ENCODE results near the gene RAPGEF5. TPM values are rescaled to one million over a fixed set of nuclear protein-coding genes. Genes with fewer than 3 reads are reported as not detected.
A peak's percentile ranks its signal among the peaks of the same experiment; 100 is the strongest.
"Not testable (repeated sequence)": the region's sequence is repeated elsewhere in the genome, so short reads cannot be mapped to it uniquely, and the experiment has no call there.

RAPGEF5 gene
- total RNA-seq, 2 experiments from 2014 or later: 0.60 to 0.69 TPM

GRCh38 chr7:22110227-22110839 is 246.6 kb downstream of the RAPGEF5 start:
- H3K27ac Mint-ChIP-seq: no peak overlapping the region
- H3K4me1 Mint-ChIP-seq: peaks cover 1% of the 10 kb centered on the region
- CTCF ChIA-PET: interaction anchor here (0.6 to 2.3 kb wide), 10 partner anchors 10 to 380 kb away, joined by 3 to 9 read pairs (median 4); no protein-coding TSS in a partner anchor
- peak; percentile 78 for DNase-seq
- no peaks in the 10 kb centered on the region for H3K9me3 Mint-ChIP-seq
- no peaks in the 10 kb centered on the region for H3K27me3 Mint-ChIP-seq
- POLR2A ChIA-PET: no interaction called here
- H3K36me3 Mint-ChIP-seq (ENCODE audit: low read depth): no peaks in the 10 kb centered on the region
- H3K4me3 Mint-ChIP-seq: no peak overlapping the region

- no peak overlapping the region for H3K27ac Mint-ChIP-seq
- DNase-seq: peak; percentile 27
- H3K4me3 Mint-ChIP-seq: no peak overlapping the region
- no peaks in the 10 kb centered on the region for H3K36me3 Mint-ChIP-seq (ENCODE audit: low read depth)
- ChIA-PET POLR2A (no interaction called here), CTCF (interaction anchor here (0.6 to 2.3 kb wide), 10 partner anchors 9 to 381 kb away, joined by 3 to 9 read pairs (median 4); no protein-coding TSS in a partner anchor)
- H3K4me1 Mint-ChIP-seq: peaks cover 1% of the 10 kb centered on the region
- no peaks in the 10 kb centered on the region for H3K27me3 Mint-ChIP-seq
- H3K9me3 Mint-ChIP-seq: no peaks in the 10 kb centered on the region
These were observed 247.2 kb downstream of the RAPGEF5 start for GRCh38 chr7:22109761-22110160.

- Mint-ChIP-seq H3K27me3 (no peaks in the 10 kb centered on the region), H3K4me3 (no peak overlapping the region), H3K9me3 (no peaks in the 10 kb centered on the region), H3K4me1 (peaks cover 4% of the 10 kb centered on the region), H3K36me3 (ENCODE audit: low read depth) (no peaks in the 10 kb centered on the region), H3K27ac (no peak overlapping the region)
- CTCF ChIA-PET: interaction anchor here (0.7 to 1.4 kb wide), 2 partner anchors 17 to 142 kb away, joined by 3 read pairs; no protein-coding TSS in a partner anchor
- POLR2A ChIA-PET: no interaction called here
- DNase-seq: no peak
These were observed 248.7 kb downstream of the RAPGEF5 start for GRCh38 chr7:22108151-22108845.

GRCh38 chr7:22105550-22105949 is 251.4 kb downstream of the RAPGEF5 start:
- ChIA-PET CTCF (no interaction called here), POLR2A (no interaction called here)
- Mint-ChIP-seq H3K36me3 (ENCODE audit: low read depth) (no peaks in the 10 kb centered on the region), H3K27ac (no peak overlapping the region), H3K4me1 (peaks cover 4% of the 10 kb centered on the region), H3K4me3 (no peak overlapping the region), H3K27me3 (no peaks in the 10 kb centered on the region), H3K9me3 (no peaks in the 10 kb centered on the region)
- no peak for DNase-seq

- CTCF ChIA-PET: interaction anchor here (0.6 kb wide), 1 partner anchor 19 kb away, joined by 5 read pairs; no protein-coding TSS in a partner anchor
- H3K4me3 Mint-ChIP-seq: no peak overlapping the region
These were observed 262.3 kb downstream of the RAPGEF5 start for GRCh38 chr7:22094413-22095342.

GRCh38 chr7:22093936-22094335 is 263.0 kb downstream of the RAPGEF5 start:
- POLR2A ChIA-PET: no interaction called here
- DNase-seq: no peak
- Mint-ChIP-seq H3K27ac (no peak overlapping the region), H3K4me3 (no peak overlapping the region), H3K9me3 (no peaks in the 10 kb centered on the region), H3K36me3 (ENCODE audit: low read depth) (no peaks in the 10 kb centered on the region), H3K27me3 (peaks cover 4% of the 10 kb centered on the region), H3K4me1 (no peaks in the 10 kb centered on the region)
- CTCF ChIA-PET: interaction anchor here (1.3 kb wide), 1 partner anchor 15 kb away, joined by 4 read pairs; no protein-coding TSS in a partner anchor

More at GRCh38 chr7:22094413-22095342, 262.3 kb downstream of the RAPGEF5 start:
- Mint-ChIP-seq H3K27me3 (peaks cover 4% of the 10 kb centered on the region), H3K9me3 (no peaks in the 10 kb centered on the region), H3K27ac (no peak overlapping the region), H3K4me1 (no peaks in the 10 kb centered on the region), H3K36me3 (ENCODE audit: low read depth) (no peaks in the 10 kb centered on the region)
- POLR2A ChIA-PET: no interaction called here
- no peak for DNase-seq

GRCh38 chr7:22093001-22093400 is 264.0 kb downstream of the RAPGEF5 start:
- no peak overlapping the region for H3K27ac Mint-ChIP-seq
- H3K27me3 Mint-ChIP-seq: peaks cover 4% of the 10 kb centered on the region
- no peaks in the 10 kb centered on the region for H3K9me3 Mint-ChIP-seq
- no peak overlapping the region for H3K4me3 Mint-ChIP-seq
- no peaks in the 10 kb centered on the region for H3K4me1 Mint-ChIP-seq
- ChIA-PET CTCF (interaction anchor here (1.3 kb wide), 1 partner anchor 14 kb away, joined by 4 read pairs; no protein-coding TSS in a partner anchor), POLR2A (no interaction called here)
- DNase-seq: no peak
- no peaks in the 10 kb centered on the region for H3K36me3 Mint-ChIP-seq (ENCODE audit: low read depth)

GRCh38 chr7:22090958-22091525 is 265.9 kb downstream of the RAPGEF5 start:
- H3K4me3 Mint-ChIP-seq; H3K27ac Mint-ChIP-seq; H3K4me1 Mint-ChIP-seq; H3K9me3 Mint-ChIP-seq; POLR2A ChIA-PET; H3K27me3 Mint-ChIP-seq; H3K36me3 Mint-ChIP-seq (ENCODE audit: low read depth); DNase-seq: not testable (repeated sequence)
- CTCF ChIA-PET: interaction anchor here (1.2 kb wide), 1 partner anchor 19 kb away, joined by 3 read pairs; no protein-coding TSS in a partner anchor

- POLR2A ChIA-PET: no interaction called here
- Mint-ChIP-seq H3K36me3 (ENCODE audit: low read depth) (no peaks in the 10 kb centered on the region), H3K27ac (no peak overlapping the region), H3K27me3 (peaks cover 4% of the 10 kb centered on the region), H3K9me3 (no peaks in the 10 kb centered on the region), H3K4me1 (no peaks in the 10 kb centered on the region), H3K4me3 (no peak overlapping the region)
- CTCF ChIA-PET: no interaction called here
- no peak for DNase-seq
These were observed 266.4 kb downstream of the RAPGEF5 start for GRCh38 chr7:22090512-22090911.

- H3K4me1 Mint-ChIP-seq: no peaks in the 10 kb centered on the region
- ChIA-PET CTCF (no interaction called here), POLR2A (no interaction called here)
- DNase-seq: no peak
- peaks cover 7% of the 10 kb centered on the region for H3K27me3 Mint-ChIP-seq
- H3K4me3 Mint-ChIP-seq: no peak overlapping the region
- no peak overlapping the region for H3K27ac Mint-ChIP-seq
- no peaks in the 10 kb centered on the region for H3K36me3 Mint-ChIP-seq (ENCODE audit: low read depth)
- H3K9me3 Mint-ChIP-seq: no peaks in the 10 kb centered on the region
These were observed 266.8 kb downstream of the RAPGEF5 start for GRCh38 chr7:22090107-22090506.

- Mint-ChIP-seq H3K4me1 (peaks cover under 1% of the 10 kb centered on the region), H3K27ac (no peak overlapping the region), H3K27me3 (peaks cover 10% of the 10 kb centered on the region), H3K36me3 (ENCODE audit: low read depth) (no peaks in the 10 kb centered on the region), H3K9me3 (no peaks in the 10 kb centered on the region), H3K4me3 (no peak overlapping the region)
- no peak for DNase-seq
- ChIA-PET CTCF (no interaction called here), POLR2A (no interaction called here)
These were observed 268.1 kb downstream of the RAPGEF5 start for GRCh38 chr7:22088827-22089226.

- CTCF ChIA-PET: no interaction called here
- H3K4me1 Mint-ChIP-seq: peaks cover 7% of the 10 kb centered on the region
- no peak for DNase-seq
- peaks cover 15% of the 10 kb centered on the region for H3K27me3 Mint-ChIP-seq
- H3K9me3 Mint-ChIP-seq: no peaks in the 10 kb centered on the region
- no peak overlapping the region for H3K27ac Mint-ChIP-seq
- POLR2A ChIA-PET: no interaction called here
- no peak overlapping the region for H3K4me3 Mint-ChIP-seq
- H3K36me3 Mint-ChIP-seq (ENCODE audit: low read depth): no peaks in the 10 kb centered on the region
These were observed 269.1 kb downstream of the RAPGEF5 start for GRCh38 chr7:22087861-22088260.

Data from activated CD4-positive, alpha-beta T cell treated with anti-CD3 and anti-CD28 coated beads, Interleukin-2, amount 10 ng/mL, durations not matched to agents 7 days and 5 days (primary cell).